HG03457 (cell line): ENCODE data around the gene PDE3A.
"Not testable (repeated sequence)": the region's sequence is repeated elsewhere in the genome, so short reads cannot be mapped to it uniquely, and the experiment has no call there.

ENCODE experiments used
- ATAC-seq: cut with Tn5 transposase; IDR thresholded peaks from one replicate; pipeline ENCODE4 v1.9.1; 2021; ENCODE audit warnings: moderate number of reproducible peaks; ENCODE audit not compliant: unreplicated experiment

Gene PDE3A

GRCh38 chr12:20368114-20368650, at the start of gene PDE3A:
Gene PDE3A, plus strand, starts transcription at chr12:20368537. Its CDS starts 748 bp downstream, at chr12:20369285.
- no peak for ATAC-seq

- ATAC-seq = no peak
Measured at GRCh38 chr12:20319366-20319765, 49.0 kb upstream of the PDE3A start.

- ATAC-seq = no peak
Measured at GRCh38 chr12:20320552-20320951, 47.8 kb upstream of the PDE3A start.

GRCh38 chr12:20330826-20331505, 37.4 kb upstream of the PDE3A start:
- ATAC-seq = not testable (repeated sequence)

- ATAC-seq = no peak
Measured at GRCh38 chr12:20339060-20339459, 29.3 kb upstream of the PDE3A start.

- ATAC-seq = no peak
Measured at GRCh38 chr12:20342111-20342510, 26.2 kb upstream of the PDE3A start.

GRCh38 chr12:20345866-20346265, 22.5 kb upstream of the PDE3A start:
- ATAC-seq = no peak

- no peak for ATAC-seq
Measured at GRCh38 chr12:20350026-20350425, 18.3 kb upstream of the PDE3A start.

GRCh38 chr12:20350495-20350894, 17.8 kb upstream of the PDE3A start:
- ATAC-seq = no peak

- no peak for ATAC-seq
Measured at GRCh38 chr12:20351406-20351805, 16.9 kb upstream of the PDE3A start.

- ATAC-seq = no peak
Measured at GRCh38 chr12:20356048-20356447, 12.3 kb upstream of the PDE3A start.

GRCh38 chr12:20360407-20360806, 7.9 kb upstream of the PDE3A start:
- ATAC-seq = no peak

GRCh38 chr12:20361416-20361815, 6.9 kb upstream of the PDE3A start:
- no peak for ATAC-seq

GRCh38 chr12:20364501-20364900, 3.8 kb upstream of the PDE3A start:
- ATAC-seq = no peak

- no peak for ATAC-seq
Measured at GRCh38 chr12:20366776-20367409, 1.4 kb upstream of the PDE3A start.

- ATAC-seq = no peak
Measured at GRCh38 chr12:20367583-20368113, 689 bp upstream of the PDE3A start.

- ATAC-seq = no peak
Measured at GRCh38 chr12:20368651-20369304, 441 bp downstream of the PDE3A start.

- ATAC-seq = no peak
Measured at GRCh38 chr12:20369305-20370013, 1.1 kb downstream of the PDE3A start.

GRCh38 chr12:20370014-20370386, 1.7 kb downstream of the PDE3A start:
- no peak for ATAC-seq

- ATAC-seq = no peak
Measured at GRCh38 chr12:20370866-20371519, 2.7 kb downstream of the PDE3A start.
